ENCODE measurements around the gene IFNL1.

DNA sequence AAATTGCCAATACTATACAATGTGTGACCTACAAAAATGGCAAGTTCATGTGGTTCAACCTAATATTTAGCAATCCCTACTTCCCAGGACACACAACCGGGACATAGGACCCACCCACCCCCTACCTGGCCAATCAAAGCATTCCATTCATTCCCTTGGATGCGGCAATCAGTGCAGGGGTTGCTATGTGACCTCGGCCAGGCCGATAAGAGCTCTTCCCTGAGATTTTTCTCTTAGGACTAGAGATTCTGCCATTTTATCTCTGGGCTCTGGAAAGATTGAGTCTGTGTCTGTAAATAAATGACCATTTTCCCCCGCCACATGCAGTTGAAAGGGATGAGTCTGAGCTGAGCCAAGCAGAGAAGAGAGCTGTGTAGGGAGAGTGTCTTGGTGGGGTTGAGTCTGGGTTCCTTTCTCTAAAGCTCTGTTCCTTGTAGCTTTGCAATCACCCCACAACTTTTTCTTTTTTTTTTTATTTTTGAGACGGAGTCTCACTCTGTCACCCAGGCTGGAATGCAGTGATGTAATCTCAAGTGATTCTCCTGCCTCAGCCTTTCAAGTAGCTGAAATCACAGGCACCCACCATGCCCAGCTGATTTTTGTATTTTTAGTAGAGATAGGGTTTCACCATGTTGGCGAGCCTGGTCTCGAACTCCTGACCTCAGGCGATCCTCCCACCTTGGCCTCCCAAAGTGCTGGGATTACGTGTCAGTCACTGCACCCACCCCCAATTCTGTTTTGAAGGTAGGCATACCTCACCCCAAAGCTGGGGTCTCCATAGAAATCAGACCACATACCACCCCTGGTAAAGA lies 7.4 kb downstream of the IFNL1 start:
- no peak for TF ChIP-seq CTCF (IDR thresholded peaks at IDR 0.05)
- TF ChIP-seq EZH2 (IDR thresholded peaks at IDR 0.05; ENCODE audit: borderline replicate concordance, insufficient read depth, low read depth, low read length, poor library complexity, severe bottlenecking) = no peak

All from B cell (primary cell).